Peyer's patch (tissue), 4 donors: ENCODE results near the gene FKBP1C. TPM values are rescaled to one million over a fixed set of nuclear protein-coding genes. Genes with fewer than 3 reads are reported as not detected.
"Not testable (repeated sequence)": the region's sequence is repeated elsewhere in the genome, so short reads cannot be mapped to it uniquely, and the experiment has no call there.

ENCODE experiments used
- DNase-seq, 3 donors: peaks; one replicate each; pipeline ENCODE4 v3.0.0-alpha.2; 2017 to 2019
- H3K27ac ChIP-seq, 4 donors: fragments of 200-600 bp; sonication (generic); one replicate each; pipeline ENCODE4 v1.5.1; 2016 to 2019
- H3K27me3 ChIP-seq, 2 donors: fragments of 200-600 bp; sonication (generic); one replicate each; pipeline ENCODE4 v1.5.1; 2019
- H3K36me3 ChIP-seq, 3 donors: fragments of 200-600 bp; sonication (generic); one replicate each; pipeline ENCODE4 v1.5.1; 2016 to 2019
- H3K4me1 ChIP-seq, 4 donors: fragments of 200-600 bp; sonication (generic); one replicate each; pipeline ENCODE4 v1.5.1; 2016 to 2019
- H3K4me3 ChIP-seq, 4 donors: fragments of 200-600 bp; sonication (generic); 1 replicate in 3 of 4; 2 replicates in 1 of 4; pipeline ENCODE4 v1.5.1; 2016 to 2019; ENCODE audit warnings: mild to moderate bottlenecking in 1 of 4
- H3K9me3 ChIP-seq, 4 donors: fragments of 200-600 bp; sonication (generic); one replicate each; pipeline ENCODE4 v1.5.1; 2016 to 2019; ENCODE audit warnings: mild to moderate bottlenecking in 1 of 4
- CTCF ChIP-seq, 6 experiments: fragments of 450-650 bp in 4 of 6; fragments of 200-600 bp in 2 of 6; sonication (generic) in 1 of 6; IDR thresholded peaks; one replicate each; pipeline ENCODE4 v1.5.1; 2017 to 2019; ENCODE audit warnings: antibody characterized with exemption in 6 of 6, mild to moderate bottlenecking in 3 of 6, moderate library complexity in 1 of 6
- POLR2A ChIP-seq, 2 donors: fragments of 450-650 bp; IDR thresholded peaks; one replicate each; pipeline ENCODE4 v1.5.1; 2017; ENCODE audit warnings: antibody characterized with exemption in 2 of 2, mild to moderate bottlenecking in 2 of 2, moderate library complexity in 2 of 2
- total RNA-seq, 4 donors: library from RNA; depleted of rRNA; stranded (reverse); fragments of >200 nt; gene quantifications; one replicate each; pipeline ENCODE4 v1.1.0, GENCODE V29; 2016

Gene FKBP1C
- 1 to 10 TPM in 1 of 4 donors, not detected in 3; 1.6 TPM for total RNA-seq

GRCh38 chr6:63211343-63211742 is at the start of gene FKBP1C:
FKBP1C (plus strand) TSS chr6:63211469.
- H3K9me3 ChIP-seq, H3K27me3 ChIP-seq, H3K36me3 ChIP-seq, DNase-seq, H3K4me3 ChIP-seq, H3K27ac ChIP-seq, H3K4me1 ChIP-seq: not testable (repeated sequence)

GRCh38 chr6:63164047-63164803 is 47.0 kb upstream of the FKBP1C start:
- not testable (repeated sequence) for DNase-seq, H3K27me3 ChIP-seq, H3K36me3 ChIP-seq

GRCh38 chr6:63174173-63174572 is 37.1 kb upstream of the FKBP1C start:
- DNase-seq = no peak

More at GRCh38 chr6:63164047-63164803, 47.0 kb upstream of the FKBP1C start:
- not testable (repeated sequence) for H3K4me3 ChIP-seq, H3K4me1 ChIP-seq, H3K9me3 ChIP-seq, H3K27ac ChIP-seq

GRCh38 chr6:63176181-63176580 is 35.1 kb upstream of the FKBP1C start:
- Histone ChIP-seq H3K4me3 (no peak overlapping the region), H3K4me1 (no peaks in the 10 kb centered on the region), H3K27ac (no peak overlapping the region), H3K36me3 (no peaks in the 10 kb centered on the region), H3K9me3 (no peaks in the 10 kb centered on the region), H3K27me3 (no peaks in the 10 kb centered on the region)
- no peak for TF ChIP-seq CTCF (IDR thresholded peaks at IDR 0.05)
- no peak for TF ChIP-seq POLR2A (IDR thresholded peaks at IDR 0.05)
- DNase-seq = no peak

More at GRCh38 chr6:63174173-63174572, 37.1 kb upstream of the FKBP1C start:
- no peak for TF ChIP-seq CTCF (IDR thresholded peaks at IDR 0.05)
- TF ChIP-seq POLR2A (IDR thresholded peaks at IDR 0.05) = no peak
- Histone ChIP-seq H3K4me3 (no peak overlapping the region), H3K27ac (no peak overlapping the region), H3K27me3 (no peaks in the 10 kb centered on the region), H3K4me1 (no peaks in the 10 kb centered on the region), H3K36me3 (no peaks in the 10 kb centered on the region), H3K9me3 (no peaks in the 10 kb centered on the region)

GRCh38 chr6:63180367-63180766 is 30.9 kb upstream of the FKBP1C start:
- Histone ChIP-seq H3K27ac (no peak overlapping the region), H3K4me3 (no peak overlapping the region), H3K4me1 (no peaks in the 10 kb centered on the region), H3K27me3 (no peaks in the 10 kb centered on the region), H3K36me3 (no peaks in the 10 kb centered on the region), H3K9me3 (no peaks in the 10 kb centered on the region)
- DNase-seq = no peak
- TF ChIP-seq CTCF (IDR thresholded peaks at IDR 0.05) (no peak), POLR2A (IDR thresholded peaks at IDR 0.05) (no peak)

- TF ChIP-seq CTCF (IDR thresholded peaks at IDR 0.05) (no peak), POLR2A (IDR thresholded peaks at IDR 0.05) (no peak)
- H3K36me3 ChIP-seq = no peaks in the 10 kb centered on the region
- DNase-seq = no peak
- H3K27me3 ChIP-seq = no peaks in the 10 kb centered on the region
- H3K4me3 ChIP-seq = no peak overlapping the region
- H3K27ac ChIP-seq = no peak overlapping the region
- H3K9me3 ChIP-seq = no peaks in the 10 kb centered on the region
- no peaks in the 10 kb centered on the region for H3K4me1 ChIP-seq
These were observed 24.3 kb upstream of the FKBP1C start for GRCh38 chr6:63186970-63187369.

GRCh38 chr6:63188828-63189227 is 22.4 kb upstream of the FKBP1C start:
- Histone ChIP-seq H3K4me3 (no peak overlapping the region), H3K4me1 (no peaks in the 10 kb centered on the region), H3K9me3 (no peaks in the 10 kb centered on the region), H3K27ac (no peak overlapping the region), H3K36me3 (no peaks in the 10 kb centered on the region), H3K27me3 (no peaks in the 10 kb centered on the region)
- no peak for DNase-seq
- TF ChIP-seq CTCF (IDR thresholded peaks at IDR 0.05) (no peak), POLR2A (IDR thresholded peaks at IDR 0.05) (no peak)
